NCI-H2196 (cell line): ENCODE results near the gene CT45A6.
"Not testable (repeated sequence)": the region's sequence is repeated elsewhere in the genome, so short reads cannot be mapped to it uniquely, and the experiment has no call there.

Experiments
- DNase-seq: peaks from one replicate; lab custom pipeline; 2025; ENCODE audit not compliant: unreplicated experiment; lab: John Stamatoyannopoulos, UW

CT45A6 gene, protein sequence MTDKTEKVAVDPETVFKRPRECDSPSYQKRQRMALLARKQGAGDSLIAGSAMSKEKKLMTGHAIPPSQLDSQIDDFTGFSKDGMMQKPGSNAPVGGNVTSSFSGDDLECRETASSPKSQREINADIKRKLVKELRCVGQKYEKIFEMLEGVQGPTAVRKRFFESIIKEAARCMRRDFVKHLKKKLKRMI

GRCh38 chrX:135802687-135803086 lies at the start of gene CT45A6:
TSS of gene CT45A6 (minus strand) at chrX:135802787. CDS start at chrX:135798993, 3,794 bp downstream.
- not testable (repeated sequence) for DNase-seq

DNA sequence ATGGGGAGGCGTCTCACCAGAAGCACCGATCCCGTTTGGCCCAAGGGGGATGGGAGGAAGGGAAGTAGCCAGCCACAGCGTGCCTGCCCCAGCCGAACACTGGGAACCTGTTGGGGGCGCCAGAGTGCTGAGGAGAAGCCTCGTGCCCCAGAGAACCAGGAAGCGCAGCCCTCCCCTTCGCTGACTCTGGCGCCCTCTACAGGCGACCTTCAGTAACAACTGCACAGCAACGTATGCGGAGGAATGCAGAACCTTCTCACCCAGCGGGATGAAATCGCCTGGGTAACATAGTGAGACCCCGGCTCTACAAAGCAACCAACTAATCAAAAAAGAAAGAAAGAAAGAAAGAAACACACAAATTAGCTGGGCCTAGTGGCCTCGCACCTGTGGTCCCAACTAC lies 34.6 kb upstream of the CT45A6 start, which contains the start of gene CT45A7:
Gene CT45A7 (minus strand): TSS at position 101 of the 400 bp plus-strand sequence. CDS start 3,747 bp downstream, outside the sequence.
- DNase-seq: not testable (repeated sequence)

DNA sequence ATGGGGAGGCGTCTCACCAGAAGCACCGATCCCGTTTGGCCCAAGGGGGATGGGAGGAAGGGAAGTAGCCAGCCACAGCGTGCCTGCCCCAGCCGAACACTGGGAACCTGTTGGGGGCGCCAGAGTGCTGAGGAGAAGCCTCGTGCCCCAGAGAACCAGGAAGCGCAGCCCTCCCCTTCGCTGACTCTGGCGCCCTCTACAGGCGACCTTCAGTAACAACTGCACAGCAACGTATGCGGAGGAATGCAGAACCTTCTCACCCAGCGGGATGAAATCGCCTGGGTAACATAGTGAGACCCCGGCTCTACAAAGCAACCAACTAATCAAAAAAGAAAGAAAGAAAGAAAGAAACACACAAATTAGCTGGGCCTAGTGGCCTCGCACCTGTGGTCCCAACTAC lies 17.3 kb upstream of the CT45A6 start, which contains the start of gene CT45A2:
Gene CT45A2 (minus strand): TSS at position 101 of the 400 bp plus-strand sequence. CDS start 3,747 bp downstream, outside the sequence.
- DNase-seq: not testable (repeated sequence)

DNA sequence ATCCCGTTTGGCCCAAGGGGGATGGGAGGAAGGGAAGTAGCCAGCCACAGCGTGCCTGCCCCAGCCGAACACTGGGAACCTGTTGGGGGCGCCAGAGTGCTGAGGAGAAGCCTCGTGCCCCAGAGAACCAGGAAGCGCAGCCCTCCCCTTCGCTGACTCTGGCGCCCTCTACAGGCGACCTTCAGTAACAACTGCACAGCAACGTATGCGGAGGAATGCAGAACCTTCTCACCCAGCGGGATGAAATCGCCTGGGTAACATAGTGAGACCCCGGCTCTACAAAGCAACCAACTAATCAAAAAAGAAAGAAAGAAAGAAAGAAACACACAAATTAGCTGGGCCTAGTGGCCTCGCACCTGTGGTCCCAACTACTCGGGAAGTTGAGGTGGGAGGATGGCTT lies 17.2 kb downstream of the CT45A6 start, which contains the start of gene CT45A5:
Gene CT45A5 (minus strand): TSS at position 101 of the 400 bp plus-strand sequence. CDS start 3,774 bp downstream, outside the sequence.
- DNase-seq: not testable (repeated sequence)

DNA sequence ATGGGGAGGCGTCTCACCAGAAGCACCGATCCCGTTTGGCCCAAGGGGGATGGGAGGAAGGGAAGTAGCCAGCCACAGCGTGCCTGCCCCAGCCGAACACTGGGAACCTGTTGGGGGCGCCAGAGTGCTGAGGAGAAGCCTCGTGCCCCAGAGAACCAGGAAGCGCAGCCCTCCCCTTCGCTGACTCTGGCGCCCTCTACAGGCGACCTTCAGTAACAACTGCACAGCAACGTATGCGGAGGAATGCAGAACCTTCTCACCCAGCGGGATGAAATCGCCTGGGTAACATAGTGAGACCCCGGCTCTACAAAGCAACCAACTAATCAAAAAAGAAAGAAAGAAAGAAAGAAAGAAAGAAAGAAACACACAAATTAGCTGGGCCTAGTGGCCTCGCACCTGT lies 34.5 kb downstream of the CT45A6 start, which contains the start of gene CT45A3:
Gene CT45A3 (minus strand): TSS at position 101 of the 400 bp plus-strand sequence. CDS start 3,747 bp downstream, outside the sequence.
- DNase-seq: not testable (repeated sequence)

DNA sequence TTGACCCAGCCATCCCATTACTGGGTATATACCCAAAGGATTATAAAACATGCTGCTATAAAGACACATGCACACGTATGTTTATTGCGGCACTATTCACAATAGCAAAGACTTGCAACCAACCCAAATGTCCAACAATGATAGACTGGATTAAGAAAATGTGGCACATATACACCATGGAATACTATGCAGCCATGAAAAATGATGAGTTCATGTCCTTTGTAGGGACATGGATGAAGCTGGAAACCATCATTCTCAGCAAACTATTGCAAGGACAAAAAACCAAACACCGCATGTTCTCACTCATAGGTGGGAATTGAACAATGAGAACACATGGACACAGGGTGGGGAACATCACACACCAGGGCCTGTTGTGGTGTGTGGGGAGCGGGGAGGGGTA lies 57.8 kb downstream of the CT45A6 start:
- DNase-seq: not testable (repeated sequence)
